ENCODE data around the gene SOS2. TPM values are rescaled to one million over a fixed set of nuclear protein-coding genes. Genes with fewer than 3 reads are reported as not detected.

SOS2 gene
- polyA plus RNA-seq, 3 donors: 38.2 to 44.4 (median 41.0) TPM

Other genes starting within 250 kb of the SOS2 start
- 10 to 100 TPM; 10.8 to 13.2 (median 12.9) TPM for gene VCPKMT, start 115.0 kb downstream of the SOS2 start, polyA plus RNA-seq (ENCODE audit: insufficient read length in 3 of 3)
- 10 to 100 TPM in 2 of 3 donors, 1 to 10 TPM in 1; 9.8 to 12.1 (median 11.5) TPM for gene L2HGDH, start 80.7 kb upstream of the SOS2 start, polyA plus RNA-seq (ENCODE audit: insufficient read length in 3 of 3)
- gene DMAC2L, start 80.7 kb upstream of the SOS2 start, polyA plus RNA-seq (ENCODE audit: insufficient read length in 3 of 3): 10 to 100 TPM; 20.9 to 23.0 (median 21.7) TPM
- 1 to 10 TPM; 7.0 to 9.0 (median 8.3) TPM for gene CDKL1, start 165.3 kb upstream of the SOS2 start, polyA plus RNA-seq (ENCODE audit: insufficient read length in 3 of 3)